H9 (cell line): ENCODE measurements around the gene ANO2. TPM values are rescaled to one million over a fixed set of nuclear protein-coding genes. Genes with fewer than 3 reads are reported as not detected.
"Not testable (repeated sequence)": the region's sequence is repeated elsewhere in the genome, so short reads cannot be mapped to it uniquely, and the experiment has no call there.

ENCODE experiments used
- DNase-seq: peaks from one replicate; pipeline ENCODE4 v3.0.0-alpha.2; 2017
- H2AFZ ChIP-seq: one replicate; pipeline ENCODE4 v1.6.1; 2013; ENCODE audit warnings: mild to moderate bottlenecking, low read length, control low read depth, moderate library complexity
- H2AK5ac ChIP-seq: 2 replicates; pipeline ENCODE4 v1.6.1; 2013; ENCODE audit warnings: low read length, control low read depth, mixed read lengths; ENCODE audit not compliant: insufficient read length
- H2BK120ac ChIP-seq: one replicate; pipeline ENCODE4 v1.6.1; 2013; ENCODE audit warnings: low read depth, mild to moderate bottlenecking, low read length, control low read depth, inconsistent platforms; ENCODE audit not compliant: poor library complexity, severe bottlenecking
- H2BK12ac ChIP-seq: 2 replicates; pipeline ENCODE4 v1.6.1; 2013; ENCODE audit warnings: low read length, control low read depth, mixed read lengths, low read depth; ENCODE audit not compliant: insufficient read length
- H2BK15ac ChIP-seq: 2 replicates; pipeline ENCODE4 v1.6.1; 2013; ENCODE audit warnings: low read depth, low read length, control low read depth
- H2BK20ac ChIP-seq: one replicate; pipeline ENCODE4 v1.6.1; 2013; ENCODE audit warnings: low read depth, mild to moderate bottlenecking, low read length, control low read depth, inconsistent platforms; ENCODE audit not compliant: poor library complexity, severe bottlenecking
- H2BK5ac ChIP-seq: 2 replicates; pipeline ENCODE4 v1.6.1; 2013; ENCODE audit warnings: low read length, control low read depth, mixed read lengths; ENCODE audit not compliant: insufficient read length
- H3K14ac ChIP-seq: 2 replicates; pipeline ENCODE4 v1.6.1; 2013; ENCODE audit warnings: low read length, control low read depth; ENCODE audit not compliant: insufficient read depth
- H3K18ac ChIP-seq: 2 replicates; pipeline ENCODE4 v1.6.1; 2013; ENCODE audit warnings: low read depth, mild to moderate bottlenecking, mixed read lengths, low read length, control low read depth; ENCODE audit not compliant: insufficient read length
- H3K23ac ChIP-seq: 2 replicates; pipeline ENCODE4 v1.6.1; 2013; ENCODE audit warnings: low read length, control low read depth, mixed read lengths, low read depth; ENCODE audit not compliant: insufficient read length
- H3K23me2 ChIP-seq: 2 replicates; pipeline ENCODE4 v1.6.1; 2013; ENCODE audit warnings: low read depth, mild to moderate bottlenecking, mixed read lengths, low read length, control low read depth; ENCODE audit not compliant: insufficient read length, poor library complexity, severe bottlenecking
- H3K27ac ChIP-seq: 2 replicates; pipeline ENCODE4 v1.5.1; 2013; ENCODE audit warnings: low read length, control low read depth, mixed read lengths, low read depth; ENCODE audit not compliant: insufficient read length
- H3K27me3 ChIP-seq: 2 replicates; pipeline ENCODE4 v1.6.1; 2013; ENCODE audit warnings: low read length, control low read depth, inconsistent platforms; ENCODE audit not compliant: insufficient read depth
- H3K4ac ChIP-seq: 2 replicates; pipeline ENCODE4 v1.6.1; 2013; ENCODE audit warnings: low read depth, mild to moderate bottlenecking, control low read depth, inconsistent platforms, low read length, moderate library complexity
- H3K4me1 ChIP-seq: 2 replicates; pipeline ENCODE4 v1.6.1; 2013; ENCODE audit warnings: low read length, control low read depth, inconsistent platforms; ENCODE audit not compliant: insufficient read depth
- H3K4me2 ChIP-seq: 2 replicates; pipeline ENCODE4 v1.6.1; 2013; ENCODE audit warnings: low read length, control low read depth, mixed read lengths; ENCODE audit not compliant: insufficient read length, insufficient read depth
- H3K56ac ChIP-seq: 2 replicates; pipeline ENCODE4 v1.6.1; 2013; ENCODE audit warnings: low read depth, mild to moderate bottlenecking, mixed read lengths, low read length, control low read depth; ENCODE audit not compliant: insufficient read length
- H3K79me1 ChIP-seq: 2 replicates; pipeline ENCODE4 v1.6.1; 2013; ENCODE audit warnings: low read depth, mild to moderate bottlenecking, moderate library complexity, low read length, control low read depth, inconsistent platforms; ENCODE audit not compliant: insufficient read depth, poor library complexity, severe bottlenecking
- H3K79me2 ChIP-seq: 2 replicates; pipeline ENCODE4 v1.6.1; 2013; ENCODE audit warnings: low read length, control low read depth, inconsistent platforms; ENCODE audit not compliant: insufficient read depth
- H3K9ac ChIP-seq: 2 replicates; pipeline ENCODE4 v1.6.1; 2013; ENCODE audit warnings: low read length, control low read depth, mixed read lengths; ENCODE audit not compliant: insufficient read length; ENCODE audit errors: extremely low read depth
- H3K9me3 ChIP-seq: one replicate; pipeline ENCODE4 v1.6.1; 2013; ENCODE audit warnings: low read depth, low read length, inconsistent platforms; ENCODE audit not compliant: control insufficient read depth
- H3T11ph ChIP-seq: one replicate; pipeline ENCODE4 v1.6.1; 2013; ENCODE audit warnings: mild to moderate bottlenecking, low read length, control low read depth, inconsistent platforms
- H4K20me1 ChIP-seq: one replicate; pipeline ENCODE4 v1.6.1; 2013; ENCODE audit not compliant: control insufficient read depth, insufficient read length, insufficient read depth
- H4K5ac ChIP-seq: 2 replicates; pipeline ENCODE4 v1.6.1; 2013; ENCODE audit warnings: low read depth, mild to moderate bottlenecking, mixed read lengths, low read length, control low read depth; ENCODE audit not compliant: insufficient read length
- H4K8ac ChIP-seq: replicated peaks from 2 replicates; pipeline ENCODE4 v1.6.1; 2013; ENCODE audit warnings: low read length, control low read depth, mixed read lengths, low read depth; ENCODE audit not compliant: insufficient read length
- H4K91ac ChIP-seq: 2 replicates; pipeline ENCODE4 v1.6.1; 2013; ENCODE audit warnings: low read depth, mild to moderate bottlenecking, moderate library complexity, mixed read lengths, low read length, control low read depth; ENCODE audit not compliant: insufficient read length
- H3K27ac Mint-ChIP-seq, 3 experiments: 2 replicates in 2 of 3; 3 replicates in 1 of 3; pipeline ENCODE4 v1.8.0; 2020 to 2021; ENCODE audit warnings: mixed read lengths in 3 of 3, mild to moderate bottlenecking in 1 of 3, moderate library complexity in 1 of 3
- H3K27me3 Mint-ChIP-seq: 2 replicates; pipeline ENCODE4 v1.8.0; 2021; ENCODE audit warnings: low read depth, mild to moderate bottlenecking, moderate library complexity, mixed read lengths
- H3K36me3 Mint-ChIP-seq, 3 experiments: 2 replicates in 2 of 3; 3 replicates in 1 of 3; pipeline ENCODE4 v1.8.0; 2020 to 2021; ENCODE audit warnings: low read depth in 3 of 3, mixed read lengths in 3 of 3; ENCODE audit not compliant: insufficient read depth in 1 of 3
- H3K4me1 Mint-ChIP-seq, 2 experiments: 2 replicates each; pipeline ENCODE4 v1.8.0; 2020; ENCODE audit warnings: mixed read lengths in 2 of 2
- H3K4me3 Mint-ChIP-seq, 2 experiments: 2 replicates in 1 of 2; 3 replicates in 1 of 2; pipeline ENCODE4 v1.8.0; 2020 to 2021; ENCODE audit warnings: mild to moderate bottlenecking in 2 of 2, mixed read lengths in 2 of 2, moderate library complexity in 1 of 2
- H3K9me3 Mint-ChIP-seq, 2 experiments: 2 replicates in 1 of 2; 3 replicates in 1 of 2; pipeline ENCODE4 v1.8.0; 2020; ENCODE audit warnings: mild to moderate bottlenecking in 2 of 2, mixed read lengths in 2 of 2, moderate library complexity in 1 of 2
- WGBS: extraction: QIAGEN DNeasy Blood & Tissue Kit; methylation state at CpG from one replicate; pipeline ENCODE4 v1.1.7; 2013; ENCODE audit warnings: missing lambda C conversion rate, low lambda C conversion rate, mixed read lengths; ENCODE audit not compliant: insufficient read length; ENCODE audit errors: extremely low coverage; 5-methylcytosine and 5-hydroxymethylcytosine counted together
- total RNA-seq: library from RNA; stranded (reverse); gene quantifications from 2 replicates; pipeline ENCODE4 v1.2.1, GENCODE V29; 2021

ANO2 gene
- total RNA-seq, 1 experiment from 2014 or later = 3.8 TPM

DNA sequence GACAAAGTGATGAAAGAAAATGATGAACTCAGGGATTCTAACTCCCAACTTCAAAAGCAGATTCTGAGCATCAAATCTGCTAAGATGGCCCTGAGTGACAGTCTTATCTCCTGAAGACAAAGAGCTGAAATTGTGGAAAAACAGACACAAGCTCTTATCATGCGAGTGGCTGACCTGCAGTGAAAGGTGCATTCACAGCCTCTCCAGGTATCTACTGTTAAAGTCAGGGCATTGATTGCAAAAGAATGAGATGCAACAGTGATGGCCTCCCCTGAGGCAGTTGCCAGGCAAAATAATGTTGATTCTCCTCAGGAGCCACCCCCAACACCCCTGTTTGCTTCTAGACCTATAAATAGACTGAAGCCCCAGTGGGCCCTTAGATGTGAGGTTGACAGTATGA lies 126.2 kb downstream of the ANO2 start:
- not testable (repeated sequence) for DNase-seq, H2BK15ac ChIP-seq

More for the DNA sequence above, 126.2 kb downstream of the ANO2 start:
- Mint-ChIP-seq H3K27ac (peak overlapping the region in 1 of 3 experiments; percentile 63; a peak in 2 of 7 replicates), H3K36me3 (peaks cover 22 to 38% (median 27%) of the 10 kb centered on the region in 3 experiments; a peak in 6 of 7 replicates), H3K9me3 (peaks cover 25 to 35% of the 10 kb centered on the region in 2 experiments), H3K4me1 (peaks cover 7 to 15% of the 10 kb centered on the region in 2 experiments)
- not testable (repeated sequence) for H3K14ac ChIP-seq, H3K23me2 ChIP-seq, H3K4me3 Mint-ChIP-seq, H2AFZ ChIP-seq, H3K9ac ChIP-seq, H3K4ac ChIP-seq, H2BK12ac ChIP-seq, H2BK120ac ChIP-seq, H3K27me3 Mint-ChIP-seq, H3K4me1 ChIP-seq, H3K79me2 ChIP-seq, H3K18ac ChIP-seq, H2BK5ac ChIP-seq, H2AK5ac ChIP-seq, H3K23ac ChIP-seq, H3K27ac ChIP-seq, H4K8ac ChIP-seq, H3K9me3 ChIP-seq, H3K4me2 ChIP-seq, H3K27me3 ChIP-seq, H4K91ac ChIP-seq, H3K79me1 ChIP-seq, H2BK20ac ChIP-seq, H4K5ac ChIP-seq, H4K20me1 ChIP-seq, H3K56ac ChIP-seq, H3T11ph ChIP-seq
- no CpG with 5 or more reads among the region's 1 CpG for WGBS
